GM12878 (cell line): ENCODE data around the gene CTSC. TPM values are rescaled to one million over a fixed set of nuclear protein-coding genes. Genes with fewer than 3 reads are reported as not detected.

Experiments
- ATAC-seq: fragments of 200-7000 bp; cut with Tn5 transposase; 3 replicates; pipeline ENCODE4 v1.9.1; 2020; ENCODE audit warnings: mild to moderate bottlenecking, moderate library complexity
- BruUV-seq: library from RNA; stranded (reverse); fragments of 400-500 nt; replicated peaks from 2 replicates; lab custom pipeline; 2021; lab: Mats Ljungman, UMichigan
- CTCF ChIA-PET: fragments of 300-600 bp; sonication (Branson Sonifier 250); formaldehyde crosslinking; extraction: SDS; loops from one replicate; lab custom pipeline; 2021; ENCODE audit warnings: inconsistent platforms; lab: Yijun Ruan, JAX
- POLR2A ChIA-PET: fragments of 350-600 bp; formaldehyde crosslinking; extraction: SDS; loops from one replicate; lab custom pipeline; 2021; ENCODE audit warnings: inconsistent platforms; lab: Charles Lee
- RAD21 ChIA-PET: fragments of 300-600 bp; sonication (Branson Sonifier 250); formaldehyde crosslinking; loops from one replicate; lab custom pipeline; 2023; ENCODE audit warnings: antibody characterized with exemption; ENCODE audit not compliant: unreplicated experiment; lab: Charles Lee
- SMC1A ChIA-PET: fragments of 300-600 bp; sonication (Branson Sonifier 250); formaldehyde crosslinking; loops from one replicate; lab custom pipeline; 2023; ENCODE audit not compliant: unreplicated experiment, uncharacterized antibody; lab: Charles Lee
- DNase-seq: peaks from one replicate; pipeline ENCODE4 v3.0.0-alpha.2; 2011; ENCODE audit warnings: low read depth, low spot score
- FAIRE-seq: peaks from 3 replicates; lab custom pipeline; 2011; peaks lifted over from hg19 to GRCh38; lab: Jason Lieb, UNC
- H2AFZ ChIP-seq: 2 replicates; pipeline ENCODE4 v1.6.0; 2011; ENCODE audit warnings: low read depth, low read length, control low read depth; ENCODE audit not compliant: control insufficient read depth
- H3K27ac ChIP-seq: 2 replicates; pipeline ENCODE4 v1.5.1; 2011; ENCODE audit warnings: control low read depth; ENCODE audit not compliant: control insufficient read depth, insufficient read depth
- H3K27me3 ChIP-seq, 2 experiments: replicated peaks in 1 of 2; 2 replicates each; pipeline versions ENCODE4 v1.6.0 to v1.6.1; 2011; ENCODE audit warnings: low read length in 1 of 2; ENCODE audit not compliant: control insufficient read depth in 2 of 2, insufficient read depth in 2 of 2
- H3K36me3 ChIP-seq, 2 experiments: 2 replicates each; pipeline ENCODE4 v1.5.1; 2011; ENCODE audit warnings: low read length in 1 of 2; ENCODE audit not compliant: control insufficient read depth in 2 of 2, insufficient read depth in 2 of 2
- H3K4me1 ChIP-seq: 2 replicates; pipeline ENCODE4 v1.6.1; 2011; ENCODE audit warnings: mild to moderate bottlenecking, low read length, moderate library complexity, mixed read lengths; ENCODE audit not compliant: control insufficient read depth, insufficient read depth
- H3K4me2 ChIP-seq: 2 replicates; pipeline ENCODE4 v1.6.0; 2011; ENCODE audit warnings: control low read depth; ENCODE audit not compliant: control insufficient read depth, insufficient read depth
- H3K4me3 ChIP-seq: fragments of 200-600 bp; sonication (generic); 2 replicates; pipeline ENCODE4 v1.5.1; 2016
- H3K79me2 ChIP-seq: 2 replicates; pipeline ENCODE4 v1.6.0; 2011; ENCODE audit warnings: low read length; ENCODE audit not compliant: control insufficient read depth, insufficient read depth
- H3K9ac ChIP-seq: 2 replicates; pipeline ENCODE4 v1.8.0; 2011; ENCODE audit warnings: low read length, control low read depth, mixed read lengths; ENCODE audit not compliant: control insufficient read depth, insufficient read depth
- H3K9me3 ChIP-seq: replicated peaks from 3 replicates; pipeline ENCODE4 v1.5.1; 2011; ENCODE audit warnings: mild to moderate bottlenecking, low read length; ENCODE audit not compliant: control insufficient read depth, insufficient read depth
- H4K20me1 ChIP-seq: 2 replicates; pipeline ENCODE4 v1.6.0; 2011; ENCODE audit not compliant: control insufficient read depth, insufficient read depth
- FOXK2 ChIP-seq: fragments of 450-650 bp; IDR thresholded peaks from 2 replicates; pipeline ENCODE4 v1.6.1; 2017; ENCODE audit warnings: mild to moderate bottlenecking, moderate library complexity
- IKZF2 ChIP-seq, 2 experiments: fragments of 450-650 bp; IDR thresholded peaks; 2 replicates each; pipeline ENCODE4 v1.6.1; 2017; ENCODE audit warnings: mild to moderate bottlenecking in 2 of 2, moderate library complexity in 2 of 2
- POLR2A ChIP-seq: IDR thresholded peaks from 2 replicates; pipeline ENCODE4 v1.6.1; 2011; ENCODE audit warnings: low read depth, mild to moderate bottlenecking, low read length
- RAD21 ChIP-seq: IDR thresholded peaks from 2 replicates; pipeline ENCODE4 v1.6.1; 2011; ENCODE audit warnings: mild to moderate bottlenecking, low read depth, low read length, moderate library complexity; ENCODE audit not compliant: insufficient read depth
- RB1 ChIP-seq: fragments of 450-650 bp; formaldehyde crosslinking; IDR thresholded peaks from 2 replicates; pipeline ENCODE4 v1.6.1; 2017; ENCODE audit warnings: mild to moderate bottlenecking, borderline replicate concordance
- RELA ChIP-seq: fragments of 450-650 bp; IDR thresholded peaks from 2 replicates; pipeline ENCODE4 v1.8.0; 2014; ENCODE audit warnings: borderline replicate concordance; ENCODE audit not compliant: partially characterized antibody
- WGBS: methylation state at CpG from one replicate; pipeline ENCODE4 v1.1.6; 2016; ENCODE audit warnings: low lambda C conversion rate; ENCODE audit not compliant: insufficient replicate concordance, insufficient coverage; ENCODE audit errors: missing lambda C conversion rate; 5-methylcytosine and 5-hydroxymethylcytosine counted together
- in situ Hi-C: fragments of 300-500 bp; cut with MboI; formaldehyde crosslinking; loops from 9 replicates; pipeline ENCODE4 v1.14.3; 2018; ENCODE audit warnings: mixed read lengths
- intact Hi-C: fragments of 100-400 bp; cut with micrococcal nuclease; formaldehyde crosslinking; loops from one replicate; pipeline ENCODE4 v1.14.2; 2022; ENCODE audit not compliant: unreplicated experiment
- polyA plus RNA-seq, 11 experiments: library from polyadenylated mRNA; depleted of rRNA in 4 of 11; unstranded in 6 of 11; stranded (reverse) in 5 of 11; fragments of >200 nt; fragmentation: Nextera tagmentation in 4 of 11; fragmentation: Illumina TruSeq in 1 of 11; extraction: Ambion mirVana in 4 of 11; extraction: Trizol in 1 of 11; gene quantifications; 1 replicate in 1 of 11; 2 replicates in 10 of 11; pipeline versions ENCODE4 v1.2.1 to v1.2.3, GENCODE V29; 2011 to 2016; ENCODE audit warnings: inconsistent platforms in 2 of 11, missing spikeins in 2 of 11, low read depth in 1 of 11
- total RNA-seq, 4 experiments: library from RNA; depleted of rRNA in 3 of 4; stranded (reverse); fragments of >200 nt in 3 of 4; fragmentation: Illumina TruSeq in 1 of 4; extraction: Trizol in 1 of 4; gene quantifications; 2 replicates each; pipeline versions ENCODE4 v1.2.1 to v1.2.3, GENCODE V29; 2013 to 2021
- TF ChIP-seq, protein P1 (sequence below): fragments of 450-650 bp; IDR thresholded peaks from 2 replicates; pipeline ENCODE4 v1.6.1; 2016; ENCODE audit warnings: mild to moderate bottlenecking, moderate library complexity, borderline replicate concordance
- TF ChIP-seq, protein P2 (sequence below): fragments of 450-650 bp; IDR thresholded peaks from 2 replicates; pipeline ENCODE4 v1.6.1; 2017; ENCODE audit warnings: borderline replicate concordance

The CTSC gene
- total and polyA plus RNA-seq, 10 of the 15 experiments (the other 5 are each of a cell fraction or from before 2014, with no cell fraction given), result 289 to 1,123 (median 430) TPM

DNA sequence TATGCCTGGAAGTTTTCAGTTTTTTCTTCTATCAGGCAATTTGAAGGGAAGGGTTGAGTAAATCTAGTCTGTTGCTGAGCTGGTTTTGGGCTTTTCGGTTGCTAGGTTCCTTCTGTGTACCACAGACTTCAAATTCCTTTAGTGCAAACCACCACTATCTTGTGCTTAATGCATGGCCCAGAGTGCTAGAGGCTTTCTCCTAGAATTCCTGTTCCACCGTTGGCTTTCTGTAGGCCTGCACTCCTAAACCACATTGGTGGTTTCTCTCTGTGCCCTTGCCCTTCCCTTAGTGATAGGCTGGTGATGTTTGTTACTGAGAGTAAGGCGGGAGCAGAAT is 47.1 kb upstream of the CTSC start:
- in situ Hi-C loops, result no loop called here

More for the DNA sequence above, 47.1 kb upstream of the CTSC start:
- ChIA-PET POLR2A (no interaction called here), RAD21 (no interaction called here), CTCF (interaction anchor here (1.1 to 1.2 kb wide), 2 partner anchors 13 to 18 kb away, joined by 3 to 5 read pairs; no protein-coding TSS in a partner anchor), SMC1A (interaction anchor here (0.8 to 1.2 kb wide), 3 partner anchors 17 to 28 kb away, joined by 3 to 4 read pairs (median 3); no protein-coding TSS in a partner anchor)
- Histone ChIP-seq H3K27ac (peak overlapping the region; percentile 6; the same call in 1 of the 2 replicates), H3K79me2 (no peaks in the 10 kb centered on the region), H3K4me3 (no peak overlapping the region), H3K36me3 (no peaks in the 10 kb centered on the region; a peak in 1 of 4 replicates), H3K4me1 (peaks cover 2% of the 10 kb centered on the region; the same call in 1 of the 2 replicates), H3K9ac (no peak overlapping the region), H2AFZ (no peak overlapping the region; the same call in 1 of the 2 replicates), H3K27me3 (no peaks in the 10 kb centered on the region), H4K20me1 (no peaks in the 10 kb centered on the region), H3K4me2 (no peak overlapping the region), H3K9me3 (no peaks in the 10 kb centered on the region)
- no TSS peak for BruUV-seq
- intact Hi-C loops, result no loop called here
- FAIRE-seq, result no peak
- TF ChIP-seq, protein P1, sequence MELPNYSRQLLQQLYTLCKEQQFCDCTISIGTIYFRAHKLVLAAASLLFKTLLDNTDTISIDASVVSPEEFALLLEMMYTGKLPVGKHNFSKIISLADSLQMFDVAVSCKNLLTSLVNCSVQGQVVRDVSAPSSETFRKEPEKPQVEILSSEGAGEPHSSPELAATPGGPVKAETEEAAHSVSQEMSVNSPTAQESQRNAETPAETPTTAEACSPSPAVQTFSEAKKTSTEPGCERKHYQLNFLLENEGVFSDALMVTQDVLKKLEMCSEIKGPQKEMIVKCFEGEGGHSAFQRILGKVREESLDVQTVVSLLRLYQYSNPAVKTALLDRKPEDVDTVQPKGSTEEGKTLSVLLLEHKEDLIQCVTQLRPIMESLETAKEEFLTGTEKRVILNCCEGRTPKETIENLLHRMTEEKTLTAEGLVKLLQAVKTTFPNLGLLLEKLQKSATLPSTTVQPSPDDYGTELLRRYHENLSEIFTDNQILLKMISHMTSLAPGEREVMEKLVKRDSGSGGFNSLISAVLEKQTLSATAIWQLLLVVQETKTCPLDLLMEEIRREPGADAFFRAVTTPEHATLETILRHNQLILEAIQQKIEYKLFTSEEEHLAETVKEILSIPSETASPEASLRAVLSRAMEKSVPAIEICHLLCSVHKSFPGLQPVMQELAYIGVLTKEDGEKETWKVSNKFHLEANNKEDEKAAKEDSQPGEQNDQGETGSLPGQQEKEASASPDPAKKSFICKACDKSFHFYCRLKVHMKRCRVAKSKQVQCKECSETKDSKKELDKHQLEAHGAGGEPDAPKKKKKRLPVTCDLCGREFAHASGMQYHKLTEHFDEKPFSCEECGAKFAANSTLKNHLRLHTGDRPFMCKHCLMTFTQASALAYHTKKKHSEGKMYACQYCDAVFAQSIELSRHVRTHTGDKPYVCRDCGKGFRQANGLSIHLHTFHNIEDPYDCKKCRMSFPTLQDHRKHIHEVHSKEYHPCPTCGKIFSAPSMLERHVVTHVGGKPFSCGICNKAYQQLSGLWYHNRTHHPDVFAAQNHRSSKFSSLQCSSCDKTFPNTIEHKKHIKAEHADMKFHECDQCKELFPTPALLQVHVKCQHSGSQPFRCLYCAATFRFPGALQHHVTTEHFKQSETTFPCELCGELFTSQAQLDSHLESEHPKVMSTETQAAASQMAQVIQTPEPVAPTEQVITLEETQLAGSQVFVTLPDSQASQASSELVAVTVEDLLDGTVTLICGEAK, result no peak
- TF ChIP-seq RB1, result no peak
- no peak for TF ChIP-seq RELA
- no peak for TF ChIP-seq POLR2A
- TF ChIP-seq FOXK2, result no peak
- TF ChIP-seq, protein P2, sequence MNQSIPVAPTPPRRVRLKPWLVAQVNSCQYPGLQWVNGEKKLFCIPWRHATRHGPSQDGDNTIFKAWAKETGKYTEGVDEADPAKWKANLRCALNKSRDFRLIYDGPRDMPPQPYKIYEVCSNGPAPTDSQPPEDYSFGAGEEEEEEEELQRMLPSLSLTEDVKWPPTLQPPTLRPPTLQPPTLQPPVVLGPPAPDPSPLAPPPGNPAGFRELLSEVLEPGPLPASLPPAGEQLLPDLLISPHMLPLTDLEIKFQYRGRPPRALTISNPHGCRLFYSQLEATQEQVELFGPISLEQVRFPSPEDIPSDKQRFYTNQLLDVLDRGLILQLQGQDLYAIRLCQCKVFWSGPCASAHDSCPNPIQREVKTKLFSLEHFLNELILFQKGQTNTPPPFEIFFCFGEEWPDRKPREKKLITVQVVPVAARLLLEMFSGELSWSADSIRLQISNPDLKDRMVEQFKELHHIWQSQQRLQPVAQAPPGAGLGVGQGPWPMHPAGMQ, result no peak
- no peak for TF ChIP-seq IKZF2 (IDR thresholded peaks at IDR 0.05)
- TF ChIP-seq RAD21, result no peak
- DNase-seq, result no peak
- 83% methylated on average over 3 of the region's 3 CpGs for WGBS
- no peak for ATAC-seq
